Ovary (tissue), 3 donors: ENCODE data around the gene UQCRC1.

Experiments
- EP300 ChIP-seq: sonication (generic); formaldehyde crosslinking; IDR thresholded peaks from one replicate; pipeline ENCODE4 v1.6.1; 2017; ENCODE audit warnings: antibody characterized with exemption
- POLR2A ChIP-seq: fragments of 450-650 bp; IDR thresholded peaks from one replicate; pipeline ENCODE4 v1.6.1; 2017; ENCODE audit warnings: antibody characterized with exemption, mild to moderate bottlenecking, moderate library complexity
- TF ChIP-seq, protein P1 (sequence below), 3 donors: fragments of 450-650 bp in 2 of 3; fragments of 200-600 bp in 1 of 3; IDR thresholded peaks; one replicate each; pipeline versions ENCODE4 v1.5.1 to v1.8.0; 2016 to 2022; ENCODE audit warnings: antibody characterized with exemption in 3 of 3, mild to moderate bottlenecking in 1 of 3
- donor health status: DM: no; HTN: no; CAD: no.

DNA sequence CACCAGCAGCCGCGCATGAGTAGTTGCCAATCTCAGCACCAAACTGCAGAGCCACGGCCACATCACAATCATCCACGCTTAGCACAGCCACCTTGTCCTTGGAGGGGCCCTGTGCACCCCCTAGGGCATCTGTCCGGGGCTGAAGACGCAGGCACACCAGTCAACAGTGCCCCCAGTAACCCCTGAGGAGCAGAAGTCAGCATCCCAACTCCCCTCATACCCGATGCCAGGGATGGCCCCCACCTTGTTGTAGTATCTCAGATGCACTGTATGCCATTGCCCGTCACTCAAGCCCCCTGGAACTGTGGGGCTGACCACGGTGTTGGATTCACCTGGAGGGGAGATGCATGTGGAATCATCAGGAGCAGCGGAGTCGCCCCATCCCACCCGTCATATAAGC is 45.6 kb upstream of the UQCRC1 start:
- TF ChIP-seq POLR2A (no peak), EP300 (no peak)
- TF ChIP-seq, protein P1, sequence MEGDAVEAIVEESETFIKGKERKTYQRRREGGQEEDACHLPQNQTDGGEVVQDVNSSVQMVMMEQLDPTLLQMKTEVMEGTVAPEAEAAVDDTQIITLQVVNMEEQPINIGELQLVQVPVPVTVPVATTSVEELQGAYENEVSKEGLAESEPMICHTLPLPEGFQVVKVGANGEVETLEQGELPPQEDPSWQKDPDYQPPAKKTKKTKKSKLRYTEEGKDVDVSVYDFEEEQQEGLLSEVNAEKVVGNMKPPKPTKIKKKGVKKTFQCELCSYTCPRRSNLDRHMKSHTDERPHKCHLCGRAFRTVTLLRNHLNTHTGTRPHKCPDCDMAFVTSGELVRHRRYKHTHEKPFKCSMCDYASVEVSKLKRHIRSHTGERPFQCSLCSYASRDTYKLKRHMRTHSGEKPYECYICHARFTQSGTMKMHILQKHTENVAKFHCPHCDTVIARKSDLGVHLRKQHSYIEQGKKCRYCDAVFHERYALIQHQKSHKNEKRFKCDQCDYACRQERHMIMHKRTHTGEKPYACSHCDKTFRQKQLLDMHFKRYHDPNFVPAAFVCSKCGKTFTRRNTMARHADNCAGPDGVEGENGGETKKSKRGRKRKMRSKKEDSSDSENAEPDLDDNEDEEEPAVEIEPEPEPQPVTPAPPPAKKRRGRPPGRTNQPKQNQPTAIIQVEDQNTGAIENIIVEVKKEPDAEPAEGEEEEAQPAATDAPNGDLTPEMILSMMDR (IDR thresholded peaks at IDR 0.05) = no peak
